GM06990 (cell line): ENCODE data around the gene COA1.

ENCODE experiments used
- DNase-seq: peaks from one replicate; pipeline ENCODE4 v3.0.0-alpha.2; 2011; ENCODE audit not compliant: insufficient read length; ENCODE audit errors: extremely low read depth
- H3K27me3 ChIP-seq: replicated peaks from 2 replicates; pipeline ENCODE4 v1.6.0; 2011; ENCODE audit warnings: low read length; ENCODE audit not compliant: control insufficient read depth, insufficient read depth
- H3K36me3 ChIP-seq: 2 replicates; pipeline ENCODE4 v1.5.1; 2011; ENCODE audit warnings: low read length; ENCODE audit not compliant: control insufficient read depth, insufficient read depth
- H3K4me3 ChIP-seq: replicated peaks from 2 replicates; pipeline ENCODE4 v1.5.1; 2011; ENCODE audit warnings: low read depth, mild to moderate bottlenecking, control low read depth, low read length
- TF ChIP-seq, protein P1 (sequence below): IDR thresholded peaks from 2 replicates; pipeline ENCODE4 v1.5.1; 2011; ENCODE audit warnings: low read length, control low read depth, mild to moderate bottlenecking, inconsistent platforms; ENCODE audit not compliant: insufficient read depth, poor library complexity, severe bottlenecking

Gene COA1

DNA sequence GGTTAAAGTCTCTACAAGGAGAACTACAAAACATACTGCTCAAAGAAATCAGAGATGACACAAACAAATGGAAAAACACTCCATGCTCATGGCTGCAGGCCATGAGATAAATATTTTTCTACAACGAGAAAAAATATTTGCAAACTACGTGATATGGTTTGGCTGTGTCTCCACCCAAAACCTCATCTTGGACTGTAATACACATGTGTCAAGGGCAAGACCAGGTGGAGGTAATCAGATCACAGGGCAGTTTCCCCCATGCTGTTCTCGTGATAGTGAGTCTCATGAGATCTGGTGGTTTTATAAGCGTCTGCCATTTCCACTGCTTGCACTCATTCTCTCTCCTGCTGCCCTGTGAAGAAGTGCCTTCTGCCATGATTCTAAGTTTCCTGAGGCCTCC is 57.8 kb downstream of the COA1 start:
- H3K4me3 ChIP-seq = no peak overlapping the region
- DNase-seq = no peak
- H3K27me3 ChIP-seq = no peaks in the 10 kb centered on the region
- no peaks in the 10 kb centered on the region for H3K36me3 ChIP-seq
- TF ChIP-seq, protein P1, sequence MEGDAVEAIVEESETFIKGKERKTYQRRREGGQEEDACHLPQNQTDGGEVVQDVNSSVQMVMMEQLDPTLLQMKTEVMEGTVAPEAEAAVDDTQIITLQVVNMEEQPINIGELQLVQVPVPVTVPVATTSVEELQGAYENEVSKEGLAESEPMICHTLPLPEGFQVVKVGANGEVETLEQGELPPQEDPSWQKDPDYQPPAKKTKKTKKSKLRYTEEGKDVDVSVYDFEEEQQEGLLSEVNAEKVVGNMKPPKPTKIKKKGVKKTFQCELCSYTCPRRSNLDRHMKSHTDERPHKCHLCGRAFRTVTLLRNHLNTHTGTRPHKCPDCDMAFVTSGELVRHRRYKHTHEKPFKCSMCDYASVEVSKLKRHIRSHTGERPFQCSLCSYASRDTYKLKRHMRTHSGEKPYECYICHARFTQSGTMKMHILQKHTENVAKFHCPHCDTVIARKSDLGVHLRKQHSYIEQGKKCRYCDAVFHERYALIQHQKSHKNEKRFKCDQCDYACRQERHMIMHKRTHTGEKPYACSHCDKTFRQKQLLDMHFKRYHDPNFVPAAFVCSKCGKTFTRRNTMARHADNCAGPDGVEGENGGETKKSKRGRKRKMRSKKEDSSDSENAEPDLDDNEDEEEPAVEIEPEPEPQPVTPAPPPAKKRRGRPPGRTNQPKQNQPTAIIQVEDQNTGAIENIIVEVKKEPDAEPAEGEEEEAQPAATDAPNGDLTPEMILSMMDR = no peak

DNA sequence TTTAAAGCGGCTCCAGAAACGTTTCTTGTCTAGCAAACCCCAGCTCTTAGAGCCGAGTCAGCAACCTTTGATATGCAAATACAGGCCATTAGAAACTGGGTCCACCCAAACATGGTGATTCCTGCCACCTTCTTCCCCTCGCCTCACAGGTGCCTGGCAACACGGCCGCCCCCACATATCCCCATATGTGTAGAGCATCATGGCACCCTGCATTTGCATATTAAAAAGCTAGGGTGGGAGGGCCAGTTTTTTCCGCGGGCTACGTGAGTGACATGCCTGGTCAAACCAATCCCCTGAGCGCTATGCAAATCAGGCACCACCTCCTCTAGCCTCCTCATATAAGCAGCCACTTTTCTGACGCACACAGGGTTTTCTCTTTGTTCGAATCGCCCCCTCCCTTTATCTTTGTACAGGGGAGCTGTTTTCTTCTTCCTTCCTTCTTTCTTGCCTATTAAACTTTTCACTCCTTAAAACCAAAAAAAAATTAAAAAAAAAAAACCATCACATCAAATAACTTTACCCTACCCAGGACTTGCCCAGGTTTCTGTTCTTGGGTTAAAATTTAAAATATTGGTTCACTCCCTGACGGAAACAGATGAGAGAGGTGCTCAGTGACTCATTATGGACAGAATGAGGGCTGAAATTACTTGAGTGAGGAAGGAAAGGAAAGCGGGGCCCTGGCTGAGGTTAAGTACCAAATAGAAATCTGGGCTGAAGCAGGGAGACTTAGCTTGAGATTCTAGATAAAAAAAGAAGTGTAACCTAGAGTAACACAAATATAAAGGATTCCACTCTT is 59.8 kb downstream of the COA1 start:
- Histone ChIP-seq H3K27me3 (no peaks in the 10 kb centered on the region), H3K4me3 (no peak overlapping the region), H3K36me3 (no peaks in the 10 kb centered on the region)
- no peak for DNase-seq
- TF ChIP-seq, protein P1 = no peak

DNA sequence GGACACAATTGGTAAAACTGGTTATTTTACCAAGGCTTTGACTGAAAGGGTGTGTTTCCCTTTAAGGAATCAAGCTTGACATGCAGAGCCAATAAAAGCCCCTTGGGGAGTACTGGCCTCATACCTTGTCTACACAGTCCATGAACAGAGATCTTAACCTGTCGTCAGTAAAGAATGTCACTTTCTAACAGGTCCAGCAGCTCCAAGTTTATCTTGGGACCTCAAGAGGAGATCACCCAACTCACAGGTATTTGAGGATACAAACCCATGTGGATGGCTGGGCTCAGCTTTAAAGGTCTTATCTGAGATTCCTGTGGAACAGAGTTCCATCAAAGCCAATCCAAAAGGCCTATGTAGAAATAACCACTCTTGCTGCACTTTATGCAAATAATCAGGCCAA is 61.3 kb downstream of the COA1 start:
- H3K4me3 ChIP-seq = no peak overlapping the region

DNA sequence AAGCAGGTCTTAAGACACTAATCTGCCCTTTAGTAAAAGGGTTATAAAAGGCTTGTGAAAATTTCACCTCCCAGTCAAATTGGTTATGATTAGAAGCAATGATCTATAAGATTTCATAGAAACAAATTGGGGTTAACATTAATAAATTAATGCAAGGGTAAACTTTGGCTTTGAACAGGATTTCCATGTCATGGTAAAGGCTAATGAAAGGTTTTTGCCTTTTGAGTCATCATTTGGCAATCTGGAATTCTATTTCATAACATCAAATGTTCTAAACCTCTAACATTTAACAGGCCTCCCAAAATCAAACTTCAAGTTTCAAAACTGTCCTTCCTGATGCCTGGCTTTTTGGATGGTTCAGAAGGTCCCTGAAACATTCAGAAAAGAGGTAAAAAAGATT is 62.4 kb downstream of the COA1 start:
- H3K27me3 ChIP-seq = no peaks in the 10 kb centered on the region
- H3K4me3 ChIP-seq = no peak overlapping the region
- DNase-seq = no peak
- TF ChIP-seq, protein P1 = no peak
- no peaks in the 10 kb centered on the region; the same call in 1 of the 2 replicates for H3K36me3 ChIP-seq

More for the DNA sequence above, 61.3 kb downstream of the COA1 start:
- Histone ChIP-seq H3K36me3 (no peaks in the 10 kb centered on the region; the same call in 1 of the 2 replicates), H3K27me3 (no peaks in the 10 kb centered on the region)
- TF ChIP-seq, protein P1 = no peak
- DNase-seq = no peak

- H3K4me3 ChIP-seq = no peak overlapping the region
- TF ChIP-seq, protein P1 = no peak
- DNase-seq = no peak
- H3K27me3 ChIP-seq = no peaks in the 10 kb centered on the region
- no peaks in the 10 kb centered on the region; the same call in 1 of the 2 replicates for H3K36me3 ChIP-seq
These were observed 64.6 kb downstream of the COA1 start for GRCh38 chr7:43664681-43665080.

GRCh38 chr7:43660141-43660540 is 69.2 kb downstream of the COA1 start:
- no peaks in the 10 kb centered on the region for H3K27me3 ChIP-seq
- no peak overlapping the region for H3K4me3 ChIP-seq
- no peaks in the 10 kb centered on the region; the same call in 1 of the 2 replicates for H3K36me3 ChIP-seq
- TF ChIP-seq, protein P1 = no peak
- no peak for DNase-seq
